ENCODE measurements around the gene RBL2. TPM values are rescaled to one million over a fixed set of nuclear protein-coding genes. Genes with fewer than 3 reads are reported as not detected.
"Not testable (repeated sequence)": the region's sequence is repeated elsewhere in the genome, so short reads cannot be mapped to it uniquely, and the experiment has no call there.

RBL2 gene
- total and polyA plus RNA-seq, 4 donors, result 30.8 to 165 (median 46.9) TPM

- ATAC-seq (ENCODE audit: insufficient read depth, low FRiP score); H3K4me3 ChIP-seq; DNase-seq; H3K27ac ChIP-seq (ENCODE audit: low read depth in 1 of 2, low read length in 1 of 2); H3K36me3 ChIP-seq (ENCODE audit: control insufficient read depth in 4 of 4, insufficient read depth in 4 of 4, low read length in 4 of 4); H3K9me3 ChIP-seq (ENCODE audit: control insufficient read depth in 4 of 4, insufficient read depth in 3 of 4, low read length in 3 of 4); H3K9ac ChIP-seq (ENCODE audit: insufficient read depth in 1 of 2, low read length in 2 of 2); H3K4me1 ChIP-seq (ENCODE audit: control insufficient read depth in 5 of 5, insufficient read depth in 5 of 5, low read length in 5 of 5): not testable (repeated sequence)
- peaks cover 0 to 11% (median 7%) of the 10 kb centered on the region in 3 donors for H3K27me3 ChIP-seq (ENCODE audit: control insufficient read depth in 3 of 3, insufficient read depth in 3 of 3, low read length in 2 of 3)
- WGBS, 2 donors, result 77% methylated on average over 13 of the region's 13 CpGs
These were observed 105.8 kb downstream of the RBL2 start for GRCh38 chr16:53539759-53540718.

Small RNA genes within 50 kb of the gene (small RNA-seq; reads per million reads assigned to genes)
- gene RNU6-1153P (ENCODE audit: low replicate concordance), result not detected

Other genes with a start within 250 kb of the RBL2 start
- gene AKTIP, start 68.7 kb downstream of the RBL2 start, total RNA-seq, result 10 to 100 TPM; 45.0 to 48.5 TPM
- 10 to 100 TPM; 23.1 to 24.3 TPM for gene AKTIP, start 68.7 kb downstream of the RBL2 start, polyA plus RNA-seq